Heart left ventricle (tissue), 16 donors: ENCODE results near the gene IFNGR1. TPM values are rescaled to one million over a fixed set of nuclear protein-coding genes. Genes with fewer than 3 reads are reported as not detected.
A peak's percentile ranks its signal among the peaks of the same experiment; 100 is the strongest.

ENCODE experiments used
- ATAC-seq, 4 donors: fragments of 200-7000 bp; cut with Tn5 transposase; one replicate each; pipeline ENCODE4 v1.9.1; 2020 to 2022; ENCODE audit warnings: moderate library complexity in 4 of 4, mild to moderate bottlenecking in 3 of 4, moderate number of reproducible peaks in 1 of 4
- DNase-seq, 5 donors: peaks; one replicate each; pipeline ENCODE4 v3.0.0-alpha.2; 2020
- H3K27ac ChIP-seq, 12 donors: fragments of 200-600 bp; sonication (generic) in 4 of 12; one replicate each; pipeline versions ENCODE4 v1.5.0 to v1.8.0; 2016 to 2022; ENCODE audit warnings: mild to moderate bottlenecking in 2 of 12
- H3K27me3 ChIP-seq, 9 donors: fragments of 200-600 bp; sonication (generic) in 2 of 9; one replicate each; pipeline versions ENCODE4 v1.5.1 to v1.8.0; 2016 to 2022; ENCODE audit warnings: mild to moderate bottlenecking in 3 of 9
- H3K36me3 ChIP-seq, 9 donors: fragments of 200-600 bp; sonication (generic) in 2 of 9; one replicate each; pipeline versions ENCODE4 v1.5.0 to v1.8.0; 2018 to 2022; ENCODE audit warnings: mild to moderate bottlenecking in 2 of 9
- H3K4me1 ChIP-seq, 12 donors: fragments of 200-600 bp; sonication (generic) in 4 of 12; one replicate each; pipeline versions ENCODE4 v1.5.0 to v1.8.0; 2016 to 2022; ENCODE audit warnings: mild to moderate bottlenecking in 3 of 12
- H3K4me3 ChIP-seq, 12 donors: fragments of 200-600 bp; sonication (generic) in 4 of 12; one replicate each; pipeline versions ENCODE4 v1.5.0 to v1.8.0; 2017 to 2022; ENCODE audit warnings: mild to moderate bottlenecking in 9 of 12, moderate library complexity in 4 of 12
- H3K9me3 ChIP-seq, 12 donors: fragments of 200-600 bp; sonication (generic) in 4 of 12; one replicate each; pipeline versions ENCODE4 v1.5.0 to v1.8.0; 2016 to 2022; ENCODE audit warnings: mild to moderate bottlenecking in 1 of 12
- POLR2A ChIP-seq, 2 donors: fragments of 450-650 bp; IDR thresholded peaks; one replicate each; pipeline ENCODE4 v1.6.1; 2017; ENCODE audit warnings: antibody characterized with exemption in 2 of 2, mild to moderate bottlenecking in 2 of 2, moderate library complexity in 2 of 2
- WGBS, 4 donors: extraction: QIAGEN DNeasy Blood & Tissue Kit in 2 of 4; methylation state at CpG; one replicate each; pipeline versions ENCODE4 v1.1.5 to v1.1.7; 2013 to 2018; 5-methylcytosine and 5-hydroxymethylcytosine counted together
- intact Hi-C, 10 donors: fragments of 100-400 bp; cut with DNase I; formaldehyde crosslinking; loops; one replicate each; pipeline versions ENCODE4 v1.11.1 to v1.14.2; 2022
- polyA plus RNA-seq, 2 donors: library from polyadenylated mRNA; stranded (reverse); fragments of 200-250 nt; gene quantifications; one replicate each; pipeline ENCODE4 v1.2.3, GENCODE V29; 2013
- total RNA-seq, 9 donors: library from RNA; depleted of rRNA in 2 of 9; stranded (reverse); fragments of >200 nt in 2 of 9; fragmentation: NEBNext Ultra II Directional in 3 of 9; extraction: Animal tissue kit (Norgen Biotek cat#: 25700) in 3 of 9; gene quantifications; one replicate each; pipeline versions ENCODE4 v1.1.0 to v1.2.4, GENCODE V29; 2016 to 2023
- TF ChIP-seq, protein P1 (sequence below), 12 donors: fragments of 200-600 bp; sonication (generic) in 4 of 12; IDR thresholded peaks; one replicate each; pipeline versions ENCODE4 v1.5.0 to v1.8.0; 2018 to 2022; ENCODE audit warnings: antibody characterized with exemption in 12 of 12, mild to moderate bottlenecking in 5 of 12
- donor health status: ischemic (EF 13 %, LVEDD 7.1; RV severe dilation, severe dysfunction).
- donor health status: healthy with polysubstance abuse.
- donor health status: DM: no; HTN: yes; CAD: no.
- donor health status: DM: no; HTN: no; CAD: no.
- donor health status: ischemic (EF 25% LVEDD 6.9; RV normal size, moderate dysfunction).
- donor health status: ischemic (EF 25% LVEDD 5.7; RV mildly dilated, moderate dysfunction).
- donor health status: healthy.
- donor health status: DM: yes; HTN: yes; CAD: no.
- donor health status: ischemic (EF 35%, LVEDD 5.7; RV mildly dilated, moderate dysfunction).
- donor health status: nonischemic (EF 11% LVEDD 7.7; RV severe dilation, severe dysfunction).
- donor health status: DM: yes; HTN: yes; CAD: no.
- donor health status: PGD.
- donor health status: ischemic (EF 29% LVEDD 5.4; RV normal size, mild dysfunction).
- donor health status: nonischemic (EF 23%, LVEDD 6.1; RV moderate dilation, normal function).

Gene IFNGR1
- total and polyA plus RNA-seq, 11 donors, result 68.6 to 152 (median 79.2) TPM

DNA sequence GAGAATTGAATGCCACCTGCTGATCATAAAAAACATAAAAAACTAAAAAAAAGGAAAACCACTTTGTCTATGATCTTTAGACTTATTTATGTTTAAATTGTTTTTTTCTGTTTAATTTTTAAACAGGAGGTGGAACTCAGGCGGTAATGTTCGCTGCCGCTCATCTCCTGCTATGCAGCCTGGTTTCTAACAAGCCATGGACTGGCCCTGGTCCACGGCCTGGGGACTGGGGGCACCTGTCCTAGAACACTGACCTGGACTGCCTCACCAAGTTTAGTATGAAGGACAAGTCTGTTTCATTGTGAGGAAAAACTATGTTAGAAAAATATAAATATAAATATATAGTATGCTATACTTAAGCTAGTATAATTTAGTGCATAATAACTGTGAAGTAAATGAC is 27.0 kb upstream of the IFNGR1 start:
- no peaks in the 10 kb centered on the region for H3K9me3 ChIP-seq
- intact Hi-C loops, result no loop called here
- peak overlapping the region in 1 of 12 donors; percentile 81 for H3K27ac ChIP-seq
- H3K27me3 ChIP-seq, result no peaks in the 10 kb centered on the region
- peaks cover 0 to 43% (median 0%) of the 10 kb centered on the region in 12 donors for H3K4me1 ChIP-seq
- DNase-seq, result no peak
- TF ChIP-seq, protein P1, sequence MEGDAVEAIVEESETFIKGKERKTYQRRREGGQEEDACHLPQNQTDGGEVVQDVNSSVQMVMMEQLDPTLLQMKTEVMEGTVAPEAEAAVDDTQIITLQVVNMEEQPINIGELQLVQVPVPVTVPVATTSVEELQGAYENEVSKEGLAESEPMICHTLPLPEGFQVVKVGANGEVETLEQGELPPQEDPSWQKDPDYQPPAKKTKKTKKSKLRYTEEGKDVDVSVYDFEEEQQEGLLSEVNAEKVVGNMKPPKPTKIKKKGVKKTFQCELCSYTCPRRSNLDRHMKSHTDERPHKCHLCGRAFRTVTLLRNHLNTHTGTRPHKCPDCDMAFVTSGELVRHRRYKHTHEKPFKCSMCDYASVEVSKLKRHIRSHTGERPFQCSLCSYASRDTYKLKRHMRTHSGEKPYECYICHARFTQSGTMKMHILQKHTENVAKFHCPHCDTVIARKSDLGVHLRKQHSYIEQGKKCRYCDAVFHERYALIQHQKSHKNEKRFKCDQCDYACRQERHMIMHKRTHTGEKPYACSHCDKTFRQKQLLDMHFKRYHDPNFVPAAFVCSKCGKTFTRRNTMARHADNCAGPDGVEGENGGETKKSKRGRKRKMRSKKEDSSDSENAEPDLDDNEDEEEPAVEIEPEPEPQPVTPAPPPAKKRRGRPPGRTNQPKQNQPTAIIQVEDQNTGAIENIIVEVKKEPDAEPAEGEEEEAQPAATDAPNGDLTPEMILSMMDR (IDR thresholded peaks at IDR 0.05), result no peak
- TF ChIP-seq POLR2A (IDR thresholded peaks at IDR 0.05), result no peak
- no peak overlapping the region for H3K4me3 ChIP-seq
- 92 to 97% (median 95%) methylated on average over 4 of the region's 4 CpGs for WGBS, 4 donors
- H3K36me3 ChIP-seq, result no peaks in the 10 kb centered on the region
- ATAC-seq, result no peak

DNA sequence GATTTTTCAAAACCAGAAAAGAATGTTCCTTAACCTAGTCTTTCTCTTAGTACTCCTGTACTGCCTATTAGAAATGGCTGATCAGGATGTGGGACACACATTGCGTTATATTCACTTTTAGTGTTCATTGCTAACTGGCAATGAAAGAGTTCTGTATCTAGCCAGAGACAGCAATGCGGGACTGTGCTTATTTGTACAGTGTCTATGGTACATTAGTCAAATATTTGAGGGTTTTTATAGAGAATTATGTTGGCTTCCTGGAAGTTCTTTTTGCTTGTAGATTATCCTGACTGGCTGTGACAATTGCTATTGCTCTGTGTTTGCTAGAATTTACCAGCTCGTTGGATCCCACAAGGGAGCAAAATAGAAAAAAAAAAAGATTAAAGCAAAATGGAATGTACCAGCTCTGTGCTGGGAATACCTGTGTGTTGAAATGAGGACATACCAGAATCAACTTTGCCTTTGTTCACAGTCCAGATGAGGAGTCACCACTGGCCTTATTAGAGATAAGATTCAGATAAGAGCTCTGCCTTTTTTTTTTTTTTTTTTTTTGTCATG is 22.4 kb upstream of the IFNGR1 start:
- Histone ChIP-seq H3K27ac (peak overlapping the region in 1 of 12 donors; percentile 87), H3K4me1 (peaks cover 0 to 62% (median 6%) of the 10 kb centered on the region in 12 donors), H3K9me3 (peaks cover 0 to 10% (median 0%) of the 10 kb centered on the region in 12 donors), H3K36me3 (no peaks in the 10 kb centered on the region), H3K4me3 (no peak overlapping the region), H3K27me3 (no peaks in the 10 kb centered on the region)
- 45 to 63% (median 53%) methylated on average over 3 of the region's 3 CpGs for WGBS, 4 donors
- DNase-seq (no peak), ATAC-seq (no peak)
- intact Hi-C loops, result no loop called here
- TF ChIP-seq, protein P1 (IDR thresholded peaks at IDR 0.05), result no peak
- no peak for TF ChIP-seq POLR2A (IDR thresholded peaks at IDR 0.05)

DNA sequence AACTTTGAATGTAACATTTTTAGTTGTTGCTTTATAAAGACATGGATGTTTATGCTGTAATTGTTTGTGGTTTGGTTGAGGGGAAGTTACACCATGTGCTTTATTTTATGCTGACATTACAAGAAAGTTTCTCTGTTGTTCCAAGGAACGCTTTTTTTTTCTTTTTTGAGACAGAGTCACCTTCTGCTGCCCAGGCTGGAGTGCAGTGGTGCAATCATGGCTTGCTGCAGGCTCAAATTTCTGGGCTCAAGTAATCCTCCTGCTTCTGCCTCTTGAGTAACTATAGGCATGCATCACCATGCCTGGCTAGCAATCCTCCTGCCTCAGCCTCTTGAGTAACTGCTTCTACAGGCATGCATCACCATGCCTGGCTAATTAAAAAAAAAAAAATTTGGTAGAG is 21.0 kb upstream of the IFNGR1 start:
- H3K27ac ChIP-seq, result peak overlapping the region in 1 of 12 donors; percentile 87
- H3K9me3 ChIP-seq, result peaks cover 0 to 10% (median 0%) of the 10 kb centered on the region in 12 donors
- ATAC-seq, result peak in 3 of 4 donors; percentile 69 to 92 (median 82)
- peaks cover 0 to 68% (median 10%) of the 10 kb centered on the region in 12 donors for H3K4me1 ChIP-seq
- 35 to 64% (median 59%) methylated on average over 1 of the region's 1 CpG for WGBS, 4 donors
- no peaks in the 10 kb centered on the region for H3K27me3 ChIP-seq
- H3K4me3 ChIP-seq, result no peak overlapping the region
- peak in 3 of 5 donors; percentile 43 to 71 (median 65) for DNase-seq
- TF ChIP-seq, protein P1 (IDR thresholded peaks at IDR 0.05), result no peak
- TF ChIP-seq POLR2A (IDR thresholded peaks at IDR 0.05), result no peak
- H3K36me3 ChIP-seq, result no peaks in the 10 kb centered on the region
- intact Hi-C loops, result no loop called here

DNA sequence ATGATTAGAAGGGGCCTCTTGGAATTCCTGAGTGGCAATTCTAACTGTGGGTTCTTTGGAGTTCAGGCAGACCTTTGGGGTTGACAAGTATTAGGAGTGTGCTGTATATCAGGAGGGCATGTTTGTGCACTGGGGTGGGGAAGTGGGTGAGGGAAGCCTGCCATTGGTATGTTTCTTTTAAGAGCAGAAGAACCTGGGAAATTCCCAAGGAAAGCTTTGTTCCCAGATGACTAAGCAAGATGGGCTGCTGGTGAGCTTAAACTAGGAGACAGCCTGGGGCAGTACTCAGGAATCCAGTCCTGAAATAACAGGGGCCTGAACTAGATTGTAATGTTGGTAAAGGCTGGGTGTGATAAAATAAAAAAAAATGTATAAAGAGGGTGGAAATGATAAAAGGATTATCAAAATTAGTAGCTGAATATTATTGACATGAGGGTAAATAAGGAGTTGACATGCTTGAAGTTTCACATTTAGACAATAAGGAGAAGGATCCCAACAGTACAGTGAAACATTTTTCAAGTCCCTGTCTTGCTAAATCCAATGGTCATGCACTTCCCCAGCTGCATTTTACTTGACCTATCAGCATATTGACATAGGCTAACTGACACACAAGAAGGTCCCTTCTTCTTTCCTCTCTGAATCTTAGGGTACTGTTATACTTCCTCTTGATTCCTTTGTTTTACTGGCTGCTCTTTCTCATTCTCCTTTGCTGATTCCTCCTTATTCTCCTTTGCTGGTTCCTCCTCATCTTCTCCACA is 18.4 kb upstream of the IFNGR1 start:
- intact Hi-C loops, result no loop called here
- H3K4me1 ChIP-seq, result peaks cover 8 to 94% (median 29%) of the 10 kb centered on the region in 12 donors
- H3K27ac ChIP-seq, result peak overlapping the region in 11 of 12 donors; percentile 6 to 87 (median 29)
- H3K27me3 ChIP-seq, result no peaks in the 10 kb centered on the region
- ATAC-seq (no peak), DNase-seq (no peak)
- H3K9me3 ChIP-seq, result peaks cover 0 to 10% (median 0%) of the 10 kb centered on the region in 12 donors
- no peak overlapping the region for H3K4me3 ChIP-seq
- H3K36me3 ChIP-seq, result no peaks in the 10 kb centered on the region
- TF ChIP-seq, protein P1 (IDR thresholded peaks at IDR 0.05), result no peak
- TF ChIP-seq POLR2A (IDR thresholded peaks at IDR 0.05), result no peak
